CD4-positive, alpha-beta T cell treated with Interleukin-21 for 1 hour (primary cell): ENCODE measurements around the gene DMPK.
"Not testable (repeated sequence)": the region's sequence is repeated elsewhere in the genome, so short reads cannot be mapped to it uniquely, and the experiment has no call there.

ENCODE experiments used
- DNase-seq: peaks from one replicate; pipeline ENCODE4 v3.0.0-alpha.2; 2020

DMPK gene

DNA sequence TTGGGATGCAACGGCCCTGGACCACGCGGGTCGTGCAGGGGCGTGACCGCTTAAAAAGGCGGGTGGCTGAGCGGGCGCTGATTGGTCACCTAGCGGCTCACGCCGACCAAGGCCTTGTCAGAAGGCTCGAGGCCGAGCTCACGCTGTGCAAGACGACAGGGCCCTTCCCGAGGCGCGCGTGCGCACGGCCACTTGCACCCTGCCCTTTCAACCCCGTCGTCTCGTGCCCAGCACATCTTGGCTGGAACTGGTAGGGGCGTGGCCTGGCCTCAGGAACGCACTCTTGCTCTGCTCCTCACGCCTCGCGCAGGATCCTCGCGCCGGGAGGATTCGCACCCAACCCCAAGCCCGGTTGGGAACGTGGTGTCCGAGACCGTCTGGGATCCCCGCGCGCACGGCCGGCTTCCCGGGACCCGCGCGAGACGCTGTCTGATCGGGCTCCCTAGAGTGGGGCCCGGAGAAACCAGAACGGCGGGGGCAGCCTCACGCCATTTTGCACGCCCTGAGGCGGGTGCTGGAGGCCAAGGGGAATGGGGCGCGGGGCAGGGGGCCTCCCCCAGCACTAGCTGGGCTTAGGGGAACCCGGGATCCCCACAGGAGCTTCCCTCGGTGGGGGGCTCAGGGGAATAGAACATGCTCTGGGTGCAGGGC lies 49.0 kb downstream of the DMPK start, which contains the start of gene MEIOSIN:
Gene MEIOSIN (plus strand): TSS at position 280 of the 651 bp plus-strand sequence. CDS start 1,938 bp downstream, outside the sequence.
- no peak for DNase-seq

DNA sequence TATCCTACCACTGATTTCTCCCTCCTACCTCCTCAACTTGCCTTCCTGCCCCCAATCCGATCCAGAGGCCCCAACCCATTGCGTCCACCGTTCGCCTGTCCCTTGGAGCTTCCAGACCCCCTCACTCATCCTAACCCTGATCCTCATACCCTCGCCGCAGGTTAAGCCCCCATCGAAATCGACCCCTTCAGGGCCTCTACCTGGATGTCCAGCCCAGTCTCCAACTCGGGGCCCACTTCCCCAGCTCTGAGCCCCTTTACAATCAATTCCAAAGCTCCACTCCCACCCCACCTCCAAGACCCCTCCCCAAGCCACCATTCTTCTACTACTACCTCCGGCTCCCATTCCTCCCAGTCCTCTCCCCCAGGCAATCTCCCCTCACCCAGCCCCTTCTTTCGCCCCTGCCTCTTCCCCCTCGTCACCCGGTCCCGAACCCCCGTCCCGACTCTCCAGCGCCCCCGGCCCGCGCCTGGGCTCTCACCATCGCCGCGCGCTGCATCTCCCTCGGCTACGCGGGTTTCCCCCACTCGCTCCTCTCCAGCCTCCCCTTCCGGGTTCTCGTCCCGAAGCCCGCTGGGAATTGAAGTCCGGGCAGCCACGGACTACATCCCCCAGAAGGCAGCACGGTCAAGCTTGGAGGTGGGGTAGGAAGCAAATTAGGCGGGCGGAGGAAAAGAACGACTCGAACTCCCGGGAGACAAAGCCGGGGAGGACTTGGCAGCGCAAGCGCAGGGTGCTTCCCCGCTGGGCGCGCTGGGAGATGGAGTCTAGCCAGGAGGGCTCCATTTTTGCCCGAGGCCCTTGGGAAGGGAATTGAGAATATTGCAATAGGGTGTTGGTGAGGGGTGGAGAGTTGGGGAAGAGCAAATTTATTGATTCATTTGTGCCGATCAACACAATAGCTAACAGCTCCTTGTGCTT lies 51.7 kb downstream of the DMPK start, which contains the start of gene FBXO46:
Gene FBXO46 (minus strand): TSS at position 529 of the 921 bp plus-strand sequence. CDS start 17,401 bp downstream, outside the sequence.
- DNase-seq = peak; percentile 96

DNA sequence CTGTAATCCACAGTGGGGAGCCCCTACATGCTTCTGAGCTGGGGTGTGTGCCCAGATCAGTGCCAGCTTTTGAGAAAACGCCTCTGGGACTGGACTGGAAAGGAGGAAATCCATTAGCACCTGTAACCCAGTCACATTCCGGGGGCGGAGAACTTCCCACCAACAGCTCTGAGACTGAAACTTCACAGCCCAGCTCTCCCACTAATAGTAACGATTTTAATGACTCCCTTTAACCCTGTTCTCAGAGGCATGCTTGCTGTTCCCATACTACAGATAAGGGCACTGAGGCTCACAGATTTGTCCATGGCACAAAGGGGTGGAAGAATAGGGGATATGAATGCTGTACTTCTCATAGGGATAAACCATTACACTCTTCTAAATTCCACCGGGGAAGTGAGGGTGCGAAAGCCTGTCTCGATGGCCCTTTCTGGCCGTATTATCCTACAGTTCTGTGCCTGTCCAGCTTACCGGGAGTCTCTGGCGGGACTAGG lies 52.4 kb downstream of the DMPK start:
- DNase-seq = no peak

DNA sequence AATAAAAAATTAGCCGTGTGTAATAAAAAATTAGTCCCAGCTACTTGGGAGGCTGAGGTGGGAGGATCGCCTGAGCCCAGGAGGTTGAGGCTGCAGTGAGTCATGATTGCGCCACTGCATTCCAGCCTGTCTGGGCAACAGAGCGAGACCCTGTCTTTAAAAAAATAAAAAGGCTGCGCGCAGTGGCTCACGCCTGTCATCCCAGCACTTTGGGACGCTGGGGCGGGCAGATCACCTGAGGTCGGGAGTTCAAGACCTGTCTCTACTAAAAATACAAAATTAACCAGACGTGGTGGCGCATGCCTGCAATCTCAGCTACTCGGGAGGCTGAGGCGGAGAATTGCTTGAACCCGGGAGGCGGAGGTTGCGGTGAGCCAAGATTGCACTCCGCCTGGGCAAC lies 53.6 kb downstream of the DMPK start:
- DNase-seq = not testable (repeated sequence)

DNA sequence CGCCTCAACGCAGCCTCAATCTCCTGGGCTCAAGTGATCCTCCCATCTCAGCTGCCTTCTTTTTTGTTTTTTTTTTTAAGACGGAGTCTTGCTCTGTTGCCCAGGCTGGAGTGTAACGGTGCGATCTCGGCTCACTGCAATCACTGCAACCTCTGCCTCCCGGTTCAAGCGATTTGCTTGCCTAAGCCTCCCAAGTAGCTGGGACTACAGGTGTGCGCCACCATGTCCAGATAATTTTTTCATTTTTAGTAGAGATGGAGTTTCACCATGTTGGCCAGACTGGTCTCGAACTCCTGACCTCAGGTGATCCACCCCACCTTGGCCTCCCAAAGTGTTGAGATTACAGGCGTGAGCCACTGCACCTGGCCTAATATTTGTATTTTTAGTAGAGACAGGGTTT lies 62.2 kb downstream of the DMPK start:
- not testable (repeated sequence) for DNase-seq
